GM12878 (cell line): ENCODE data around the gene TNFSF11. TPM values are rescaled to one million over a fixed set of nuclear protein-coding genes. Genes with fewer than 3 reads are reported as not detected.

ENCODE experiments used
- ATAC-seq: fragments of 200-7000 bp; cut with Tn5 transposase; 3 replicates; pipeline ENCODE4 v1.9.1; 2020; ENCODE audit warnings: mild to moderate bottlenecking, moderate library complexity
- BruUV-seq: library from RNA; stranded (reverse); fragments of 400-500 nt; replicated peaks from 2 replicates; lab custom pipeline; 2021; lab: Mats Ljungman, UMichigan
- CTCF ChIA-PET: fragments of 300-600 bp; sonication (Branson Sonifier 250); formaldehyde crosslinking; extraction: SDS; loops from one replicate; lab custom pipeline; 2021; ENCODE audit warnings: inconsistent platforms; lab: Yijun Ruan, JAX
- POLR2A ChIA-PET: fragments of 350-600 bp; formaldehyde crosslinking; extraction: SDS; loops from one replicate; lab custom pipeline; 2021; ENCODE audit warnings: inconsistent platforms; lab: Charles Lee
- RAD21 ChIA-PET: fragments of 300-600 bp; sonication (Branson Sonifier 250); formaldehyde crosslinking; loops from one replicate; lab custom pipeline; 2023; ENCODE audit warnings: antibody characterized with exemption; ENCODE audit not compliant: unreplicated experiment; lab: Charles Lee
- SMC1A ChIA-PET: fragments of 300-600 bp; sonication (Branson Sonifier 250); formaldehyde crosslinking; loops from one replicate; lab custom pipeline; 2023; ENCODE audit not compliant: unreplicated experiment, uncharacterized antibody; lab: Charles Lee
- DNase-seq: peaks from one replicate; pipeline ENCODE4 v3.0.0-alpha.2; 2011; ENCODE audit warnings: low read depth, low spot score
- FAIRE-seq: peaks from 3 replicates; lab custom pipeline; 2011; peaks lifted over from hg19 to GRCh38; lab: Jason Lieb, UNC
- H2AFZ ChIP-seq: 2 replicates; pipeline ENCODE4 v1.6.0; 2011; ENCODE audit warnings: low read depth, low read length, control low read depth; ENCODE audit not compliant: control insufficient read depth
- H3K27ac ChIP-seq: 2 replicates; pipeline ENCODE4 v1.5.1; 2011; ENCODE audit warnings: control low read depth; ENCODE audit not compliant: control insufficient read depth, insufficient read depth
- H3K27me3 ChIP-seq, 2 experiments: replicated peaks in 1 of 2; 2 replicates each; pipeline versions ENCODE4 v1.6.0 to v1.6.1; 2011; ENCODE audit warnings: low read length in 1 of 2; ENCODE audit not compliant: control insufficient read depth in 2 of 2, insufficient read depth in 2 of 2
- H3K36me3 ChIP-seq, 2 experiments: 2 replicates each; pipeline ENCODE4 v1.5.1; 2011; ENCODE audit warnings: low read length in 1 of 2; ENCODE audit not compliant: control insufficient read depth in 2 of 2, insufficient read depth in 2 of 2
- H3K4me1 ChIP-seq: 2 replicates; pipeline ENCODE4 v1.6.1; 2011; ENCODE audit warnings: mild to moderate bottlenecking, low read length, moderate library complexity, mixed read lengths; ENCODE audit not compliant: control insufficient read depth, insufficient read depth
- H3K4me2 ChIP-seq: 2 replicates; pipeline ENCODE4 v1.6.0; 2011; ENCODE audit warnings: control low read depth; ENCODE audit not compliant: control insufficient read depth, insufficient read depth
- H3K4me3 ChIP-seq: fragments of 200-600 bp; sonication (generic); 2 replicates; pipeline ENCODE4 v1.5.1; 2016
- H3K79me2 ChIP-seq: 2 replicates; pipeline ENCODE4 v1.6.0; 2011; ENCODE audit warnings: low read length; ENCODE audit not compliant: control insufficient read depth, insufficient read depth
- H3K9ac ChIP-seq: 2 replicates; pipeline ENCODE4 v1.8.0; 2011; ENCODE audit warnings: low read length, control low read depth, mixed read lengths; ENCODE audit not compliant: control insufficient read depth, insufficient read depth
- H3K9me3 ChIP-seq: replicated peaks from 3 replicates; pipeline ENCODE4 v1.5.1; 2011; ENCODE audit warnings: mild to moderate bottlenecking, low read length; ENCODE audit not compliant: control insufficient read depth, insufficient read depth
- H4K20me1 ChIP-seq: 2 replicates; pipeline ENCODE4 v1.6.0; 2011; ENCODE audit not compliant: control insufficient read depth, insufficient read depth
- CEBPZ ChIP-seq: fragments of 150-350 bp; IDR thresholded peaks from 2 replicates; pipeline ENCODE4 v1.6.1; 2016; ENCODE audit warnings: low read depth, low read length
- CUX1 ChIP-seq: IDR thresholded peaks from 2 replicates; pipeline ENCODE4 v1.6.1; 2012; ENCODE audit warnings: improper control_type of control experiment, low read depth, low read length; ENCODE audit not compliant: insufficient replicate concordance
- EZH2 ChIP-seq: IDR thresholded peaks from 2 replicates; pipeline ENCODE4 v1.6.1; 2012; ENCODE audit warnings: low read depth, mild to moderate bottlenecking, control low read depth, inconsistent platforms, low read length, borderline replicate concordance; ENCODE audit not compliant: control insufficient read depth
- JUNB ChIP-seq: IDR thresholded peaks from 2 replicates; pipeline ENCODE4 v1.6.1; 2016; ENCODE audit warnings: antibody characterized with exemption, mild to moderate bottlenecking
- LARP7 ChIP-seq: fragments of 450-650 bp; IDR thresholded peaks from 2 replicates; pipeline ENCODE4 v1.6.1; 2017; ENCODE audit warnings: mild to moderate bottlenecking
- SKIL ChIP-seq: fragments of 450-650 bp; IDR thresholded peaks from 2 replicates; pipeline ENCODE4 v1.6.1; 2017; ENCODE audit warnings: mild to moderate bottlenecking, low read depth, inconsistent platforms; ENCODE audit not compliant: poor library complexity, severe bottlenecking
- in situ Hi-C: fragments of 300-500 bp; cut with MboI; formaldehyde crosslinking; loops from 9 replicates; pipeline ENCODE4 v1.14.3; 2018; ENCODE audit warnings: mixed read lengths
- intact Hi-C: fragments of 100-400 bp; cut with micrococcal nuclease; formaldehyde crosslinking; loops from one replicate; pipeline ENCODE4 v1.14.2; 2022; ENCODE audit not compliant: unreplicated experiment
- polyA plus RNA-seq, 11 experiments: library from polyadenylated mRNA; depleted of rRNA in 4 of 11; unstranded in 6 of 11; stranded (reverse) in 5 of 11; fragments of >200 nt; fragmentation: Nextera tagmentation in 4 of 11; fragmentation: Illumina TruSeq in 1 of 11; extraction: Ambion mirVana in 4 of 11; extraction: Trizol in 1 of 11; gene quantifications; 1 replicate in 1 of 11; 2 replicates in 10 of 11; pipeline versions ENCODE4 v1.2.1 to v1.2.3, GENCODE V29; 2011 to 2016; ENCODE audit warnings: inconsistent platforms in 2 of 11, missing spikeins in 2 of 11, low read depth in 1 of 11
- total RNA-seq, 4 experiments: library from RNA; depleted of rRNA in 3 of 4; stranded (reverse); fragments of >200 nt in 3 of 4; fragmentation: Illumina TruSeq in 1 of 4; extraction: Trizol in 1 of 4; gene quantifications; 2 replicates each; pipeline versions ENCODE4 v1.2.1 to v1.2.3, GENCODE V29; 2013 to 2021

TNFSF11 gene
- total and polyA plus RNA-seq, 10 of the 15 experiments (the other 5 are each of a cell fraction or from before 2014, with no cell fraction given), result 0.86 to 14.8 (median 10.0) TPM

- TF ChIP-seq JUNB (no peak), SKIL (no peak)
Measured at GRCh38 chr13:42631181-42631580, 57.2 kb downstream of the TNFSF11 start (continued).

GRCh38 chr13:42633495-42633894, 59.5 kb downstream of the TNFSF11 start:
- Histone ChIP-seq H3K4me2 (no peak overlapping the region), H3K9ac (no peak overlapping the region), H3K27me3 (no peaks in the 10 kb centered on the region), H2AFZ (no peak overlapping the region), H3K36me3 (no peaks in the 10 kb centered on the region), H3K27ac (no peak overlapping the region), H3K4me1 (no peaks in the 10 kb centered on the region), H3K79me2 (no peaks in the 10 kb centered on the region), H4K20me1 (no peaks in the 10 kb centered on the region), H3K4me3 (no peak overlapping the region), H3K9me3 (no peaks in the 10 kb centered on the region)
- ATAC-seq (no peak), DNase-seq (no peak), FAIRE-seq (no peak)
- in situ Hi-C loops (no loop called here), intact Hi-C loops (no loop called here)
- CTCF ChIA-PET, result no interaction called here
- RAD21 ChIA-PET, result interaction anchor here (0.8 kb wide), 1 partner anchor 38 kb away, joined by 3 read pairs; no protein-coding TSS in a partner anchor
- POLR2A ChIA-PET, result no interaction called here
- no TSS peak for BruUV-seq
- no peak for TF ChIP-seq CEBPZ
- TF ChIP-seq LARP7, result no peak
- TF ChIP-seq CUX1, result no peak
- no peak for TF ChIP-seq EZH2
- SMC1A ChIA-PET, result no interaction called here
